ENCODE measurements around the gene MYBPH.

- TF ChIP-seq ZC3H10 (CRISPR knock-in tag; IDR thresholded peaks at IDR 0.05): no peak
- TF ChIP-seq OSR1 (CRISPR knock-in tag; IDR thresholded peaks at IDR 0.05): no peak
- TF ChIP-seq ARNTL (CRISPR knock-in tag; IDR thresholded peaks at IDR 0.05; ENCODE audit: borderline replicate concordance, low read depth): no peak
- TF ChIP-seq ZNF8 (CRISPR knock-in tag; IDR thresholded peaks at IDR 0.05): no peak
- no peak for TF ChIP-seq TOX (CRISPR knock-in tag; IDR thresholded peaks at IDR 0.05; ENCODE audit: borderline replicate concordance)
- TF ChIP-seq ZFP3 (CRISPR knock-in tag; IDR thresholded peaks at IDR 0.05): no peak
- TF ChIP-seq ZNF565 (CRISPR knock-in tag; conservative IDR thresholded peaks at IDR 0.05; ENCODE audit: low read depth): no peak
- no peak for TF ChIP-seq SNAI2 (CRISPR knock-in tag; IDR thresholded peaks at IDR 0.05)
- no peak for TF ChIP-seq BACH2 (CRISPR knock-in tag; IDR thresholded peaks at IDR 0.05; ENCODE audit: borderline replicate concordance)
Measured at GRCh38 chr1:203148127-203148526, 27.5 kb downstream of the MYBPH start.
